GM18873 (cell line): ENCODE measurements around the gene TMEM59L.
"Not testable (repeated sequence)": the region's sequence is repeated elsewhere in the genome, so short reads cannot be mapped to it uniquely, and the experiment has no call there.

Experiments
- ATAC-seq: cut with Tn5 transposase; IDR thresholded peaks from one replicate; pipeline ENCODE4 v1.9.1; 2021; ENCODE audit warnings: mild to moderate bottlenecking, moderate library complexity, moderate number of reproducible peaks; ENCODE audit not compliant: unreplicated experiment, low FRiP score

The TMEM59L gene

DNA sequence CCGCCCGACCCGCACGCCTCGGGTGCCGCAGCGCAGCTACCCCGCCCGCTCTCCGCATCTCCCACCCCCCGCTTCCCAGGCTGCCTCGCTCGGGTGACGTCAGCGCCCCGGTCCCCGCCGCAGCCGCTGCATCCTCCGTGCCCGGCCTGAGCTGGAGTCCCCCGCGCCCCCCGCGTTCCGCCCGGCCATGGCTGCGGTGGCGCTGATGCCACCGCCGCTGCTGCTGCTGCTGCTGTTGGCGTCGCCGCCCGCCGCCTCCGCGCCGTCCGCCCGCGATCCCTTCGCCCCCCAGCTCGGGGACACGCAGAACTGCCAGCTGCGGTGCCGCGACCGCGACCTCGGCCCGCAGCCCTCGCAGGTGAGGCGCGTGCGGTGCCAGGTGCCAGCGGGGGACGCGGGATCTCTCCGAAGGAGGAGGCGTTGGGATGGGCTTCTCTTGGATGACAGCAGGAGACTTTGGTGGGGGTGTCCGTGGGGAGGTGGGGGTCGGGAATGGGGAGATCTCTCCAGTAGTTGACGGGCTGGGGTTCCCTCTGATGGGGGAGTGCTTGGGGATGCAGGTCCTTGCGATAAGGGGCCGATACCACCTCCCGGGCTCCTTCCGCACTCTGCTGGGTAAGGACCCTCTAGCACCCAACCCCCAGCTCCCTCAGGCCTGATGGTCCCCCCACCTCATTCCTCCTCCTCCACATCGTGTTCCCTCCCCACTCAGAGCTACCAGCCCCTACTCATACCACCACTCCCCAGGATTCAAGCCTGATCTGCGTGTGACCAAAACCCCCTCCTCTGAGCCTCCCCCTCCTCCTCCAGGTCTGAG is at the start of gene TMEM59L:
TSS of gene TMEM59L (plus strand) at position 99 of the 817 bp plus-strand sequence. CDS start at position 188, 89 bp downstream.
- no peak for ATAC-seq

DNA sequence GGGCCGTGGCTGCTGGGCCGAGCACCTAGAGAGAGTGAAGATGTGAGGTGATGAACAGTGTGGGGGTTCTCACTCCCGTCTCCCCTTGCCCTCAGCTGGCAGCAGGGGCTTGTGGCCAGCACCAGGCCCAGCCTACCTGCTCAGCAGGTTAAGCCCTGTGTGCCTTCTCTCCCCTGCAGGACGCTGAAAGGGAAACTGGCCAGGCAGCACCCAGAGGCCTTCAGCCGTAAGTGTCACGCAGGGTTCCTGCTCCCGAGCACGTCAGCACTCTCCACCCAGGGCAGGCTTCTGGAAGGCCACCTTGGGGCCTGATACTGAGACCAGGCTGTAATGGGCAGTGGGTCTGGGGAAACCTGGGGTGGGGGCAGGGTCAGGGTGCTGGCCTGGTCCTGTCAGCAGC is 45.7 kb upstream of the TMEM59L start:
- ATAC-seq, result no peak

DNA sequence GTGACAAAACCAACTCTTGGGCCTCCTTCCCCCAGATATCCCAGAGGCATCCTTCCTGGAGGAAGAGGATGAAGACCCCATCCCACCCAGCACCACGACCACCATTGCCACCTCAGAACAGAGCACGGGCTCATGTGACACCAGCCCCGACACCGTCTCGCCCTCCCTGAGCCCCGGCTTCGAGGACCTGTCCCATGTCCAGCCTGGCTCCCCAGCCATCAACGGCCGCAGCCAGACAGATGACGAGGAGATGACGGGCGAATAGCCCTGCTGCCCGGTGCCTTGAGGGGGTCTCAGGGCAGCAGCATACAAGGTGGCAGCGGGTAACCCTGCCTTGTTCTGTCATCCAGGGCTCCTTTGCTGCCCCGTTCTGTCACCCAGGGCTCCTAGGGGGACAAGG is 44.3 kb upstream of the TMEM59L start:
- ATAC-seq, result no peak

DNA sequence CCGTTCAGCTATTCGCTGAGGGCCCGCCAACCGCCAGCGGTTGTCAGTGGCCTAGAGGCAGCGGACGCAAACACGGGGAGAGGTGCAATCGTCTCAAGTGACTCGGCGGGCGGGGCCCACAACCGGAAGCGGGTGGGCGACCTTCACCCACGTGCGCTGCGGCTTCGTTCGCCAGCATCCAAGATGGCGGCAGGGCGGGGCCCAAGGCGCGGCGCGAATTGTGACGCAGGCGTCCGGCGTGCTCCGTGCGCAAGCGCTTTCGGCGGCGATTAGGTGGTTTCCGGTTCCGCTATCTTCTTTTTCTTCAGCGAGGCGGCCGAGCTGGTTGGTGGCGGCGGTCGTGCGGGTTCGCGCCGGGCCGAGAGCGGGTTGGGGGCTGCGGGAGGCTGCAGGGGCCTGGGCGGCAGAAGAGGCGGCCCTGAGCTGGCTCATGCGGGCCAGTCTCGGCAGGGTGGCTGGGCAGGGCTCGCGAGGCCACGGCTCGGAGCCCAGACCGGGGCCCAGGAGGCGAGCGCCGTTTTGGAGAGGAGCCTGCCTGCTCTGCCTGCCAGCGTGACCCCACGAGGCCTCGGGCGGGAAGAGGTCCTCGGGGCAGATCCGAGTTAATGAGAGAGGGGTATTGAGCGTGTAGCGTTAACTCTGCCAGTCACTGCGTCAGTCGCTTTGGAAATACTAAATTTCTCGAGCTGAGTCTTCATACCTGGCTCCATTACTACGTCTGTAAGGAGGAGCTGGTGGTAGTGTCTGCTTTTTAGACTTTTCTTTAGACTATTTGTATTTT is 40.9 kb upstream of the TMEM59L start, which contains the start of gene UBA52:
TSS of gene UBA52 (plus strand) at position 294 of the 781 bp plus-strand sequence. CDS start 1,444 bp downstream, outside the sequence.
- peak; percentile 74 for ATAC-seq

DNA sequence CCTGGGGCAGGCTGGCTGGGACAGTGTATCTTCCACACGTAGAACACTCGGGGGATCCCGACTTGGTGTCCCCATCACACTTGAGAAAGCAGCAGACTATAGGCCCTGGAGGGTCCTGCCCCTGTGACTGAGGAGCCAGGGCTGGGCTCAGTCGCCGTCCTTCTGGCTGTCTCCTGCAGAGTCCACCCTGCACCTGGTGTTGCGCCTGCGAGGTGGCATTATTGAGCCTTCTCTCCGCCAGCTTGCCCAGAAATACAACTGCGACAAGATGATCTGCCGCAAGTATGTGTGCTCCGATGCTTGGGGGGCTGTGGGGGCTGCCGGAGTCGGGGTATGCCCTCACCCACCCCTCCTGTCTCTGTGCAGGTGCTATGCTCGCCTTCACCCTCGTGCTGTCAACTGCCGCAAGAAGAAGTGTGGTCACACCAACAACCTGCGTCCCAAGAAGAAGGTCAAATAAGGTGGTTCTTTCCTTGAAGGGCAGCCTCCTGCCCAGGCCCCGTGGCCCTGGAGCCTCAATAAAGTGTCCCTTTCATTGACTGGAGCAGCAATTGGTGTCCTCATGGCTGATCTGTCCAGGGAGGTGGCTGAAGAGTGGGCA is 37.9 kb upstream of the TMEM59L start:
- no peak for ATAC-seq

DNA sequence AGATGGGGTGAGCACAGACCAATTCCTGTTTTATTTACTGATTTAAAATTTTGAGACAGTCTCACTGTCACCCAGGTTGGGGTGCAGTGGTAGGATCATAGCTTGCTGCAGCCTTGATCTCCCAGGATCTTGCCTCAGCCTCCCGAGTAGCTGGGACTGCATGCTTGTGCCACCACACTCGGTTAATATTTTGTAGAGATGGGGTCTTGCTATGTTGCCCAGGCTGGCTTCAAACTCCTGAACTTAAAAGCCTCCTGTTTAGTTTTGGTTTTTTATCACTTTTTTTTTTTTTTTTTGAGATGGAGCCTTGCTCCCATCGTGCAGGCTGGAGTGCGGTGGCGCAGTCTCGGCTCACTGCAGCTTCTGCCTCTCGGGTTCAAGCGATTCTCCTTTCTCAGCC is 36.3 kb upstream of the TMEM59L start:
- ATAC-seq, result no peak

DNA sequence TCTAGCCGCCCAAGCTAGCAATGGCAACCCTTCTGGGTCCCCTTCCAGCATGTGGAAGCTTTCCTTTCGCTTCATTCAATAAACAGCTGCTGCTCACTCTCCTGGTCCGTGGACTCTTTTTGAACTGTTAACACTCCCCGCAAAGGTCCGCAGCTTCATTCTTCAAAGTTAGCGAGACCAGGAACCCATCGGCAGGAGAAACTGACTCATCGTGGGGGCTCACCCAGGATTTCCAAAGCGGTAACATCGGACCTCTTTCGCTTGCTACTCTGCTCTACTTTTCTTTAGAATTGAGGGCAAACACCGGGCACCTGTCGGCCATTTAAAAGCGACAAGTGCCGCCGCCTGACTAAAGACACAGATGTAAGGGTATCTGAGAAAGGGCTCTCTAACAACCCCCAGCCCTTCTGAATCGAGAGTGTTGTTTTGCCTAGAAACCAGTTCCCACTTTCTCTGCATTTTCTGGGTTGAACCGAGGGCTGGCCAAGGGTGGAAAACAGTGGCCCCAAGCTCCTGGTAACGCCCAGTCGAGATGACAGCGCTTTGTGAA is 35.2 kb upstream of the TMEM59L start:
- no peak for ATAC-seq

DNA sequence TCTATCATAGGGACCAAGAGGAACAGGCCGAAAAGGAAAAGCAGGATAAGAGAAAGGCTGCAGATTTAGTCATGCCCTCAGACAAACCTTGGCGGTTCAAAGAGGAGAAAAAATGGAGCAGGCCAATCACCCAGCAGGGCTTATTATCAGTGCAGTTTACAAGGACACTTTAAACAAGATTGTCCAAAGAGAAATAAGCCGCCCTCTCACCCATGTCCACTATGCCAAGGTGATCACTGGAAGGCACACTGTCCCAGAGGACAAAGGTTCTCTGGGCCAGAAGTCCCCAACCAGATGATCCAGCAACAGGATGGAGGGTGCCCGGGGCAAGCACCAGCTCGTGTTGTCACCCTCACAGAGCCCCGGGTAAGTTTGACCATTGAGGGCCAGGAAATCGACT is 32.4 kb upstream of the TMEM59L start:
- no peak for ATAC-seq

DNA sequence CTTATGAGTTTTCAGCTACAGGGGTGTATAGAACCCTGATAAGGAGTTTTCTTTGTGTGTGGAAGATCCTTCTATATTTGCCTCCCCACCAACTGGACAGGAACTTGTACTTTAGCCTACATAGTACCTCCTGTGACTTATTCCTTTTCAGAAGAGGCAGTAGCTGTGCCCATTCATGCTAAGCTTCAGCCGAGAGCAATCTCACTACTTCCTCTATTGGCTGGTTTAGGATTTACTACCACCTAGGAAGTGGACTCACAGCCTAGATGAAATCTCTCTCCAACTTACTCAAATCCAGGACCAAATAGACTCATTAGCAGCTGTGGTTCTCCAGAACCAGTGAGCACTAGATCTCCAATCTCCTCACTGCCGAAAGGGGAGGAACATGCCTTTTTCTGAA is 26.4 kb upstream of the TMEM59L start:
- ATAC-seq, result no peak

DNA sequence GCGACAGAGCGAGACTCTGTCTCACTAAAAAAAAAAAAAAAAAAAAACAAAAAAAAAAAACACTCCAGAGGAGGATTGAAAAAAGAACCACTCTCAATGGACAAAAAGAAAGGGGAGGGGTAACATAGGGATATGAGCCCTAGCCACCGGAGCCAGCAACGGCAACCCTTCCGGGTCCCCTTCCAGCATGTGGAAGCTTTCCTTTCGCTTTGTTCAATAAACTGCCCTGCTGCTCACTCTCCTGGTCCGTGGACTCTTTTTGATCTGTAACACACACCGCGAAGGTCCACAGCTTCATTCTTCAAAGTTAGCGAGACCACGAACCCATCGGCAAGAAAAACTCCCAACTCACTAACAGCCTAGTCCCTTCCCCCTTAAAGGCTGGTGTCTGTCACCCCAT is 25.1 kb upstream of the TMEM59L start:
- ATAC-seq, result no peak

DNA sequence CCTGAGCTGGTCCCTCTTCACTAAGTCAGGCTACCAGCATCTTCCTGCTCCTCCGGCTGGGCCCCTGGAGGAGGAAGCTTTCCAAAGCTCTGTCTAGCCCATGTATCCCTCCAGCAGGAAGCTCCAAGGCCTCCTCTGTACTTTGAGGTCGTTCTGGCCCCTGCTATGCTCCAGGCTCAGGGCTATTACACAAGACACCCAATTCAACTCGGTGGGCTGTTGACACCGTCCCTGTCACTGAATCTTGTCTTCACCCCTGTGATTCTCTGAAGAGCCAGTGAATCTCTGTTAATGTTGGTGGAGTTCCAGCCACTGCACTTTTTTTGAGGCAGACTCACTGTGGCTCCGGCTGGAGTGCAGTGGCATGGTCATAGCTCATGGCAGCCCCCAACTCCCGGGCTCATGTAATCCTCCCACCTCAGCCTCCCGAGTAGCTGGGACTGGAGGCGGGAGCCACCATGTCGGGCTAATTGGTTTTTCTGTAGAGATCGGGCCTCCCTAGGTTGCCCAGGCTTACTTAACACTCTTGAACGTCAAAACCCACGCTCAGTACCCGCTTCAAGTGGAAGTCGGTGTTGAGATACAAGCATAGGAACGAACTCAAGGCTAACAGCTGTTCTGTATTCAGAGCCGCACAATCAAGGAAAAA is 24.6 kb upstream of the TMEM59L start:
- ATAC-seq, result no peak

DNA sequence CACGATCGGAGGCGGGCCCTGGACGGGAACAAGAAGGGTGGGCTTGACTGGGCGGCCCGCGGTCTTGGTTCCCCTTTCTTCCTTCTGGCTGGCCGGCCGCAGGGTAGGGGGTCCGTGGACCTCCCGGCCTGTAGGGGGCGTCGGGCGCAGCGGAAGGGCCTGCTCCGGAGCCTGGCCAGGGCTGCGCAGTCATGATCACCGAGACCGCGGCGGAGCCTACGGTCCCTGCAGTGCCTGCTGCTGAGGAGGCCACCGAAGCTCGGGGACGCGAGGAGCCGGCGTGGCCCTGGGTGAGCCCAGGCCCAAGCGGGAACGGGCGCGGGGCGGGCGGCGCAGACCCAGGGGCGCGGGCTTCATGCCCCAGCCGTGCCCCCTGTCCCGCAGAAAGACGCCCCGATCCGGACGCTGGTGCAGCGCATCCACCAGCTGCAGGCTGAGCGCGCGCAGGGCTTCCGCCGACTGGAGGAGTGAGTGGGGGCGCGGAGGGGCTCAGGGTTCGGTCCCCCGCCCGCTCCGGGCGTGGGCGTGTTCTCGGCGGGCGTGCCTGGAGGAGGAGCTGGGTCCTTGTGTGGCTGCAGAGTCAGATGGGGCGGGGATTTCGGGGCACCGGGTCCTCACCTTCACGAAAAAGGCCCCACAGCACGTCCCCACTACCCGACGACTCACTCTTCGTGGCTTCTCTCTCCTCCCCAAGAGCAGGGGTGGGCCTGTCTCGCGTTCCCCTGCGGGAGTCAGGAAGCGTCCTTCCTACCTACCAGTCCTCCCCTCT is 23.9 kb upstream of the TMEM59L start, which contains the start of gene REX1BD:
TSS of gene REX1BD (plus strand) at position 188 of the 769 bp plus-strand sequence. CDS start at position 192, 4 bp downstream.
- ATAC-seq, result peak; percentile 68

DNA sequence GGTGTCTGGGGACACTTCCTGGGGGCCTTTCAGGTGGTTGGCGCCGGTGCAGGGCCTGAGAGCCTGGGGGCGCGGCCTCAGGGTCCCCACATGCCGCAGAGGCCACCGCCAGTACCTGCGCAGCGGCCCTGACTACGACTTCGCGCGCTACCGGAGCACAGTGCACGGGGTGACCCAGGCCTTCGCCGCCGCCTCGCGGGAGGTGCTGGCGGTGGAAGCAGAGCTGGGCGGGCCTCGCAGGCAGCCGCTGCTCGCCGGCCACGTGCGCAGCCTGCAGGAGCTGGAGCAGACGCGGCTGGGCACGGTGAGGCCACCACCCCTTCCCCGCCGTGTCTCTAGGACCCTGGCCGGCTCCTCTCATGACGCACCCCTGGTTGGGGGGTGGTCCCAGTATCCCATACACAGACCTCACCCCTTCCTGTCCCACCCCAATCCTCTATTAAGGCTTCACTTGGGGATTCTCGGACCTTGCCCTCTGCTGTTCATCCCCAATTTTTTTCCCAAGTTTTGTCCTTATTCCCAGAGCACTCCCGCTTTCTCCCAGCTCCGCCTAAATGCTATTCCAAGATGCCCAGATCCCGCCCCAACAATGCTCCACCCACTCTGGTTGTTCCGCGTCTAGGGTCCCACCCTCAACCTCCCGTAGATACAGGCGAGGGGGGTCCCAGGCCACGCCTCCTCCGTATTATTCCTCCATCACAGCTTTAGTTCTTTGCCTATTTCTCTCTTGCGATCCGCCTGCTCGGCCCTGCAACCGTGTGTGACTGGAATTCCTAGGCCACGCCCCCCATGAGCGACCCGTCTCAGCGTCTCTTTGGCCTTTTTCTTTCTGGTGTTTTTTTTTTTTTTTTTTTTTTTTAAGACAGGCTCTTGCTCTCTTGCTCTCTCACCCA is 23.0 kb upstream of the TMEM59L start:
- peak; percentile 26 for ATAC-seq

DNA sequence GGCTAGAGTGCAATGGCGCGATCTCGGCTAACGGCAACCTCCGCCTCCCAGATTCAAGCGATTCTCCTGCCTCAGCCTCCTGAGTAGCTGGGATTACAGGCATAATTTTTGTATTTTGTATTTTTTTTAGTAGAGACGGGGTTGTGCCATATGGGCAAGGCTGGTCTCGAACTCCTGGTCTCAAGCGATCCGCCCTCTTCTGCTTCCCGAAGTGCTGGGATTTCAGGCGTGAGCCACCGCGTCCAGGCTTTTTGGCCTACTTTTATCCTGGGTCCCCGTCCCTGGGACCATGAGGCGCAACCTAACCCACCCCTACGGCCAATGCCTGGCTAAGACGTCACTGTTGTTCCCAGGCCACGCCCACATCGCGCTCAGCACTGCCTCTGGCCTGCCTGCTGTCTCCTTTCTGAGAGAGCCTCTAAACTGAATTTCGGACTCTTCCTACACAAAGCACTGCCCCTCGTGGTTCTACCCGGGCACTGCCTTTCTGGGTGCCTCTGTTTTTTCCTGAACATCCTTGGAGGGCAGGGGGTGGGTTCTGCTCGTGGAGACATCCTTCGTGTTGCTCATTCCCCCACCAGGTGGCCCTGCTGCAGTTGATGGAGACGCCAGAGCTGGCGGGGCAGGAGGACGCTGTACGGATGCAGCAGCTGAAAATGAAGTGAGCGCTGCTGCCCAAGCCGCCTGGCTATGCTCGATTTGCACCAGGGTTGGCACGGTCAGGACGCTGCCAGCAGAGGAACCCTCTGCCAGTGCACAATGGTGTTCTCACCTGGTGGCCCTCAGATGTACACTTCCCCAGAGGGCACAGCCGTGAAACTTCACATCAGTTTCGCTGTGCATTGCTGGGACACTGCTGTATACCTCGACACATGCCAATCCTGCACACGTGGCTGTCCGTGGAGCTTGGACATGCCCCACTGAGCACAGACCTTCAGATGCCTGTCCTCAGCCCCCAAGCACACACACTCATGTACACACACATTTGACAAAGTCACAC is 22.1 kb upstream of the TMEM59L start:
- ATAC-seq, result no peak

DNA sequence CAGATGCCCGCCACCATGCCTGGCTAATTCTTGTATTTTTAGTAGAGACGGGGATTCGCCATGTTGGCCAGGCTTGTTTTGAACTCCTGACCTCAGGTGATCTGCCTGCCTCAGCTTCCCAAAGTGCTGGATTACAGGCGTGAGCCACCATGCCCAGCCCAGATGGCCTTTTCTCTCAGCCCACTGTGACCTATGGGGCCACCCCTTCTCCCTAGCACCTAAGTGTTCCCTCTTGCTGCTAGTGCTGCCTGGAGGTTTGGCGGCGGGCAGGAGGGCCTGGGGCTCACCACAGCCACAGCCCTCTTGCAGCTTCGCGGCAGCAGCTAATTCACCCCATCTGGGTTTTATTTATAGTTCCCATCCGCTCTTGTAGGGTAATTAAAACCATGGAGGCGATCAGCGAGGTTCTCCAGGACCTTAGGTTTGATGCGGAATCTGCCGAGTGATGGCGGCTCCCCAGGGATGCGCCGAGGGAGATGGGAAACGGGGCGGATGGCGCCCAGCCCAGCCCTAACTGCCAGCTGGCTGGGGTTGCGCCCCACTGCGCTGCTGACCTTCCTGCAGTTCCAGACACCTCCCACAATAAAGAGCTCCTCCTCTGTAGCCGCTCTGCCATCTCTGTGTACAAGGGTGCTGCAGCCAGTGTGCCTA is 20.8 kb upstream of the TMEM59L start:
- no peak for ATAC-seq

DNA sequence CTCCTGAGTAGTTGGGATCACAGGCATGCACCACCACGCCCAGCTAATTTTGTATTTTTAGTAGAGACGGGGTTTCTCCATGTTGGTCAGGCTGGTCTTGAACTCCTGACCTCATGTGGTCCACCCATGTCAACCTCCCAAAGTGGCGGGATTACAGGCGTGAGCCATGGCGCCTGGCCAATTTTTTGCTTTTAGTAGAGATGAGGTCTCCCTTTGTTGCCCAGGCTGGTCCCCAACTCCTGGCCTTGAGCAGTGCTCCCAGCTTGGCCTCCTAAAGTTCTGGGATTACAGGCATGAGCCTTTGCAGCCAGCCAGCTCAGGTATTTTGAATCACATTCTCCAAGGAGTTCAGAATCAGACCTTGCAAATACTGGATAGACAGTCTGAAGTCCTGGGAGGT is 19.9 kb upstream of the TMEM59L start:
- ATAC-seq, result not testable (repeated sequence)
